ENCODE data around the gene FAM110D. TPM values are rescaled to one million over a fixed set of nuclear protein-coding genes. Genes with fewer than 3 reads are reported as not detected.

Gene FAM110D
- total and polyA plus RNA-seq, 10 of the 15 experiments (the other 5 are each of a cell fraction or from before 2014, with no cell fraction given): 0.06 TPM; not detected in 9

- Histone ChIP-seq H3K4me1 (ENCODE audit: control insufficient read depth, insufficient read depth, low read length) (peaks cover 4% of the 10 kb centered on the region; the same call in 1 of the 2 replicates), H3K27me3 (replicated peaks in 1 of 2; ENCODE audit: control insufficient read depth in 2 of 2, insufficient read depth in 2 of 2, low read length in 1 of 2) (no peaks in the 10 kb centered on the region), H3K9ac (ENCODE audit: control insufficient read depth, insufficient read depth, low read length) (no peak overlapping the region), H3K4me3 (no peak overlapping the region), H2AFZ (ENCODE audit: control insufficient read depth, low read depth, low read length) (no peak overlapping the region), H3K36me3 (ENCODE audit: control insufficient read depth in 2 of 2, insufficient read depth in 2 of 2, low read length in 1 of 2) (no peaks in the 10 kb centered on the region), H3K79me2 (ENCODE audit: control insufficient read depth, insufficient read depth, low read length) (no peaks in the 10 kb centered on the region), H3K27ac (ENCODE audit: control insufficient read depth, insufficient read depth) (no peak overlapping the region), H3K4me2 (ENCODE audit: control insufficient read depth, insufficient read depth) (no peak overlapping the region), H3K9me3 (replicated peaks; ENCODE audit: control insufficient read depth, insufficient read depth, low read length) (no peaks in the 10 kb centered on the region), H4K20me1 (ENCODE audit: control insufficient read depth, insufficient read depth) (no peaks in the 10 kb centered on the region)
- WGBS (ENCODE audit: insufficient coverage, insufficient replicate concordance, low lambda C conversion rate, missing lambda C conversion rate): 80% methylated on average over 1 of the region's 1 CpG
- ChIA-PET POLR2A (interaction anchor here (0.6 kb wide), 2 partner anchors 139 to 1489 kb away, joined by 3 to 4 read pairs; no protein-coding TSS in a partner anchor), SMC1A (ENCODE audit: uncharacterized antibody, unreplicated experiment) (interaction anchor here (0.7 kb wide), 1 partner anchor 42 kb away, joined by 3 read pairs; no protein-coding TSS in a partner anchor), CTCF (interaction anchor here (0.6 to 2.6 kb wide), 5 partner anchors 8 to 587 kb away, joined by 4 to 7 read pairs (median 6); partner anchors contain the start of gene ZNF593), RAD21 (ENCODE audit: unreplicated experiment) (no interaction called here)
- no peak for DNase-seq (ENCODE audit: low read depth, low spot score)
- in situ Hi-C loops (cut with MboI): no loop called here
- BruUV-seq (replicated peaks): no TSS peak
- FAIRE-seq: no peak
- intact Hi-C loops (cut with micrococcal nuclease; ENCODE audit: unreplicated experiment): no loop called here
- no peak for ATAC-seq
- TF ChIP-seq STAT3 (IDR thresholded peaks at IDR 0.05; ENCODE audit: low read depth, low read length) (no peak), ASH2L (IDR thresholded peaks at IDR 0.05; ENCODE audit: borderline replicate concordance, low read depth) (no peak), IRF3 (IDR thresholded peaks at IDR 0.05) (no peak), POLR2AphosphoS2 (IDR thresholded peaks at IDR 0.05; ENCODE audit: low read depth, low read length) (no peak), TBL1XR1 (IDR thresholded peaks at IDR 0.05; ENCODE audit: low read depth, low read length) (no peak), POU2F2 (IDR thresholded peaks at IDR 0.05; ENCODE audit: borderline replicate concordance, low read depth, low read length) (no peak), SUPT20H (IDR thresholded peaks at IDR 0.05; ENCODE audit: borderline replicate concordance, control insufficient read depth, low read depth, low read length) (no peak), GABPA (IDR thresholded peaks at IDR 0.05; ENCODE audit: low read depth) (no peak), SP1 (IDR thresholded peaks at IDR 0.05; ENCODE audit: low read depth, low read length) (no peak), YBX1 (IDR thresholded peaks at IDR 0.05) (no peak), HSF1 (IDR thresholded peaks at IDR 0.05; ENCODE audit: low read depth, low read length) (no peak)
These were observed 28.2 kb upstream of the FAM110D start for GRCh38 chr1:26130695-26131094.
